ENCODE results near the gene CTRL. TPM values are rescaled to one million over a fixed set of nuclear protein-coding genes. Genes with fewer than 3 reads are reported as not detected.

CTRL gene
- total RNA-seq, 1 donor from 2014 or later, result 1.2 TPM

DNA sequence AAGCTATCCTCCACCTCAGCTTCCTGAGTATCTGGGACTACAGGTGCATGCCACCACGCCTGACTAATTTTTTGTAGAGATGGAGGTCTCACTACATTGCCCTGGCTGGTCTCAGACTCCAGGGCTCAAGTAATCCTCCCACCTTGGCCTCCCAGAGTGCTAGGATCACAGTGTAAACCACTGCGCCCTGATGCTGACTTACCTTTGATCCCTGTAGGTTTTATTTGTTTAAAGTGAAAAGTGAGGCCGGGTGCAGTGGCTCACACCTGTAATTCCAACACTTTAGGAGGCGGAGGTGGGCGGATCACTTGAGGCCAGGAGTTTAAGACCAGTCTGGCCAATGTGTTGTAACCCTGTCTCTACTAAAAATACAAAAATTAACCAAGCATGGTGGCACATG is 29.9 kb downstream of the CTRL start:
- H3K79me2 ChIP-seq (ENCODE audit: insufficient read depth, low read length), result peaks cover 43% of the 10 kb centered on the region
- H3K27ac ChIP-seq (ENCODE audit: low read depth, low read length), result no peak overlapping the region
- FAIRE-seq (no peak), DNase-seq (ENCODE audit: low read depth) (no peak)
- no peak overlapping the region for H3K4me2 ChIP-seq (ENCODE audit: low read length)
- H3K4me3 ChIP-seq (ENCODE audit: insufficient read depth, low read depth, low read length), result no peak overlapping the region
- no peak overlapping the region for H3K9ac ChIP-seq (ENCODE audit: low read length)
- Mint-ChIP-seq H3K9me3 (ENCODE audit: unreplicated experiment) (no peaks in the 10 kb centered on the region), H3K4me1 (ENCODE audit: low read depth, unreplicated experiment) (peaks cover 15% of the 10 kb centered on the region), H3K27ac (ENCODE audit: unreplicated experiment) (no peak overlapping the region), H3K36me3 (ENCODE audit: low read depth, unreplicated experiment) (peaks cover 6% of the 10 kb centered on the region), H3K27me3 (ENCODE audit: low read depth, unreplicated experiment) (no peaks in the 10 kb centered on the region), H3K4me3 (ENCODE audit: unreplicated experiment) (no peak overlapping the region)
- peaks cover 7% of the 10 kb centered on the region for H3K4me1 ChIP-seq (ENCODE audit: insufficient read depth, low read length)
- H2AFZ ChIP-seq (ENCODE audit: low read depth, low read length), result no peak overlapping the region
- no peaks in the 10 kb centered on the region for H3K36me3 ChIP-seq (ENCODE audit: insufficient read depth, low read length)
- TF ChIP-seq CTCF (IDR thresholded peaks at IDR 0.05; ENCODE audit: insufficient read depth, low read depth, low read length) (no peak), EZH2 (IDR thresholded peaks at IDR 0.05; ENCODE audit: insufficient read depth, low read length) (no peak)
- H4K20me1 ChIP-seq (ENCODE audit: insufficient read depth, low read length), result peaks cover 34% of the 10 kb centered on the region
- H3K27me3 ChIP-seq (ENCODE audit: insufficient read depth, low read length), result no peaks in the 10 kb centered on the region
- no peaks in the 10 kb centered on the region for H3K9me3 ChIP-seq (ENCODE audit: insufficient read depth, low read depth, low read length)

DNA sequence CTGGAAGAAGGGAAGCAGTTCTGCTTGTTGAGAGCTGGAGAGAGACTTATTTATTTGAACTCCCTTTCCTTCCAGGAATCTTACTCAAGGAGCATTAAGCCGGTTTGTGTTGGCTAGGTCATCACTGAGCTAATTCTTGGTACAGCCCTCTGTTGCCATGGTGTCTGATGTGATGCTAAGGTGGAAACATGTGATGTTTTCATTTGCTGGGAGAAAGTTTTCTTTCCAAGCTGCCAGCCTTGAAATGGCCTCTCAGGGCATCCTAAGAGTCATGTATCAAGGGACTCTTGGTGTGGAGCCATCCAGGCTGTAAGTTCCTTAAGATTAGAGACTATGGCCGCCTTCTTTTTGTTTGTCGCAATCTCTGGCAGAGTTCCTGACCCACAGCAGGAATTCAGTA is 34.4 kb downstream of the CTRL start:
- Histone ChIP-seq H3K27ac (ENCODE audit: low read depth, low read length) (no peak overlapping the region), H3K36me3 (ENCODE audit: insufficient read depth, low read length) (no peaks in the 10 kb centered on the region), H3K4me1 (ENCODE audit: insufficient read depth, low read length) (peaks cover 24% of the 10 kb centered on the region), H4K20me1 (ENCODE audit: insufficient read depth, low read length) (peaks cover 42% of the 10 kb centered on the region), H3K4me3 (ENCODE audit: insufficient read depth, low read depth, low read length) (no peak overlapping the region), H3K79me2 (ENCODE audit: insufficient read depth, low read length) (peaks cover 74% of the 10 kb centered on the region), H2AFZ (ENCODE audit: low read depth, low read length) (no peak overlapping the region), H3K27me3 (ENCODE audit: insufficient read depth, low read length) (no peaks in the 10 kb centered on the region), H3K9ac (ENCODE audit: low read length) (no peak overlapping the region), H3K9me3 (ENCODE audit: insufficient read depth, low read depth, low read length) (no peaks in the 10 kb centered on the region), H3K4me2 (ENCODE audit: low read length) (peak overlapping the region; percentile 19)
- Mint-ChIP-seq H3K27ac (ENCODE audit: unreplicated experiment) (no peak overlapping the region), H3K27me3 (ENCODE audit: low read depth, unreplicated experiment) (no peaks in the 10 kb centered on the region), H3K9me3 (ENCODE audit: unreplicated experiment) (no peaks in the 10 kb centered on the region), H3K4me1 (ENCODE audit: low read depth, unreplicated experiment) (peaks cover 11% of the 10 kb centered on the region), H3K4me3 (ENCODE audit: unreplicated experiment) (peak overlapping the region; percentile 1), H3K36me3 (ENCODE audit: low read depth, unreplicated experiment) (peaks cover 6% of the 10 kb centered on the region)
- no peak for FAIRE-seq
- no peak for TF ChIP-seq CTCF (IDR thresholded peaks at IDR 0.05; ENCODE audit: insufficient read depth, low read depth, low read length)
- peak; percentile 51 for DNase-seq (ENCODE audit: low read depth)

DNA sequence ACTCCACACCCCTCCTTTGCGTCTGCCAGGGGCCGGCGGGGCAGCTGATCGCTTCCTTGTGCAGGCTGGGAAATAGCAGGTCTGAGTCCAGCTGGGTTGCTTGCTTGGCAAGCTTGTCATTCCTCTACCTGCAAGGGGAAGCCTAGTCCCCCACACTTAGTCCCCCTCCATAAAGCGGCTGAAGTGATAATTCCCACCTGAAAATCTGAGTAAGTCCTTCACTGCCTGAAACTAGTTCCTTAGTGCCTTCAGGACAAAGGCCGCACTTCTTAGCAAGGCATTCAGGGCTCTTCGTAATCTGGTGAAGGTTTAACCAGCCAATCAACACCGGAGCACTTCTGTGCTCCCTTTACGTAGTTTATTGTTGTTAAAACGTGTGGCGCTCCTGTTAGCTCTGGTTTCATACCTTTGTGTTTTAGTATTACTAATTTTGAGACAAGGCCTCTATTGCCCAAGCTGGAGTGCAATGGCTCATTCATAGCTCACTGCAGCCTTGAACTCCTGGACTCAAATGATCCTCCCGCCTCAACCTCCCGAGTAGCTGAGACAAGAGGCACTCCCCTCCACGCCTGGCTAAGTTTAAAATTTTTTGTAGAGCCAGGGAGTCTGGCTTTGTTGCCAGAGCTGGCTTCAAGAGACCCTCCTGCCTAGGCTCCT is 37.8 kb downstream of the CTRL start:
- Histone ChIP-seq H3K4me3 (ENCODE audit: insufficient read depth, low read depth, low read length) (peak overlapping the region; percentile 88), H3K36me3 (ENCODE audit: insufficient read depth, low read length) (no peaks in the 10 kb centered on the region), H3K9me3 (ENCODE audit: insufficient read depth, low read depth, low read length) (no peaks in the 10 kb centered on the region), H2AFZ (ENCODE audit: low read depth, low read length) (peak overlapping the region; percentile 91), H3K4me2 (ENCODE audit: low read length) (peak overlapping the region; percentile 92), H4K20me1 (ENCODE audit: insufficient read depth, low read length) (peaks cover 26% of the 10 kb centered on the region), H3K9ac (ENCODE audit: low read length) (peak overlapping the region; percentile 98), H3K27me3 (ENCODE audit: insufficient read depth, low read length) (no peaks in the 10 kb centered on the region), H3K79me2 (ENCODE audit: insufficient read depth, low read length) (peaks cover 51% of the 10 kb centered on the region), H3K27ac (ENCODE audit: low read depth, low read length) (peak overlapping the region; percentile 90), H3K4me1 (ENCODE audit: insufficient read depth, low read length) (peaks cover 24% of the 10 kb centered on the region)
- Mint-ChIP-seq H3K4me1 (ENCODE audit: low read depth, unreplicated experiment) (peaks cover 2% of the 10 kb centered on the region), H3K27ac (ENCODE audit: unreplicated experiment) (peak overlapping the region; percentile 97), H3K27me3 (ENCODE audit: low read depth, unreplicated experiment) (no peaks in the 10 kb centered on the region), H3K4me3 (ENCODE audit: unreplicated experiment) (peak overlapping the region; percentile 97), H3K9me3 (ENCODE audit: unreplicated experiment) (no peaks in the 10 kb centered on the region), H3K36me3 (ENCODE audit: low read depth, unreplicated experiment) (no peaks in the 10 kb centered on the region)
- TF ChIP-seq CTCF (IDR thresholded peaks at IDR 0.05; ENCODE audit: insufficient read depth, low read depth, low read length) (no peak), EZH2 (IDR thresholded peaks at IDR 0.05; ENCODE audit: insufficient read depth, low read length) (no peak)
- DNase-seq (ENCODE audit: low read depth) (peak; percentile 13), FAIRE-seq (no peak)

Data from astrocyte (in vitro differentiated cells and primary cell).